H9 (cell line): ENCODE measurements around the gene SPATA2L. TPM values are rescaled to one million over a fixed set of nuclear protein-coding genes. Genes with fewer than 3 reads are reported as not detected.

Experiments used
- DNase-seq: peaks from one replicate; pipeline ENCODE4 v3.0.0-alpha.2; 2017
- H2AFZ ChIP-seq: one replicate; pipeline ENCODE4 v1.6.1; 2013; ENCODE audit warnings: mild to moderate bottlenecking, low read length, control low read depth, moderate library complexity
- H2AK5ac ChIP-seq: 2 replicates; pipeline ENCODE4 v1.6.1; 2013; ENCODE audit warnings: low read length, control low read depth, mixed read lengths; ENCODE audit not compliant: insufficient read length
- H2BK120ac ChIP-seq: one replicate; pipeline ENCODE4 v1.6.1; 2013; ENCODE audit warnings: low read depth, mild to moderate bottlenecking, low read length, control low read depth, inconsistent platforms; ENCODE audit not compliant: poor library complexity, severe bottlenecking
- H2BK12ac ChIP-seq: 2 replicates; pipeline ENCODE4 v1.6.1; 2013; ENCODE audit warnings: low read length, control low read depth, mixed read lengths, low read depth; ENCODE audit not compliant: insufficient read length
- H2BK15ac ChIP-seq: 2 replicates; pipeline ENCODE4 v1.6.1; 2013; ENCODE audit warnings: low read depth, low read length, control low read depth
- H2BK20ac ChIP-seq: one replicate; pipeline ENCODE4 v1.6.1; 2013; ENCODE audit warnings: low read depth, mild to moderate bottlenecking, low read length, control low read depth, inconsistent platforms; ENCODE audit not compliant: poor library complexity, severe bottlenecking
- H2BK5ac ChIP-seq: 2 replicates; pipeline ENCODE4 v1.6.1; 2013; ENCODE audit warnings: low read length, control low read depth, mixed read lengths; ENCODE audit not compliant: insufficient read length
- H3K14ac ChIP-seq: 2 replicates; pipeline ENCODE4 v1.6.1; 2013; ENCODE audit warnings: low read length, control low read depth; ENCODE audit not compliant: insufficient read depth
- H3K18ac ChIP-seq: 2 replicates; pipeline ENCODE4 v1.6.1; 2013; ENCODE audit warnings: low read depth, mild to moderate bottlenecking, mixed read lengths, low read length, control low read depth; ENCODE audit not compliant: insufficient read length
- H3K23ac ChIP-seq: 2 replicates; pipeline ENCODE4 v1.6.1; 2013; ENCODE audit warnings: low read length, control low read depth, mixed read lengths, low read depth; ENCODE audit not compliant: insufficient read length
- H3K23me2 ChIP-seq: 2 replicates; pipeline ENCODE4 v1.6.1; 2013; ENCODE audit warnings: low read depth, mild to moderate bottlenecking, mixed read lengths, low read length, control low read depth; ENCODE audit not compliant: insufficient read length, poor library complexity, severe bottlenecking
- H3K27ac ChIP-seq: 2 replicates; pipeline ENCODE4 v1.5.1; 2013; ENCODE audit warnings: low read length, control low read depth, mixed read lengths, low read depth; ENCODE audit not compliant: insufficient read length
- H3K27me3 ChIP-seq: 2 replicates; pipeline ENCODE4 v1.6.1; 2013; ENCODE audit warnings: low read length, control low read depth, inconsistent platforms; ENCODE audit not compliant: insufficient read depth
- H3K4ac ChIP-seq: 2 replicates; pipeline ENCODE4 v1.6.1; 2013; ENCODE audit warnings: low read depth, mild to moderate bottlenecking, control low read depth, inconsistent platforms, low read length, moderate library complexity
- H3K4me1 ChIP-seq: 2 replicates; pipeline ENCODE4 v1.6.1; 2013; ENCODE audit warnings: low read length, control low read depth, inconsistent platforms; ENCODE audit not compliant: insufficient read depth
- H3K4me2 ChIP-seq: 2 replicates; pipeline ENCODE4 v1.6.1; 2013; ENCODE audit warnings: low read length, control low read depth, mixed read lengths; ENCODE audit not compliant: insufficient read length, insufficient read depth
- H3K56ac ChIP-seq: 2 replicates; pipeline ENCODE4 v1.6.1; 2013; ENCODE audit warnings: low read depth, mild to moderate bottlenecking, mixed read lengths, low read length, control low read depth; ENCODE audit not compliant: insufficient read length
- H3K79me1 ChIP-seq: 2 replicates; pipeline ENCODE4 v1.6.1; 2013; ENCODE audit warnings: low read depth, mild to moderate bottlenecking, moderate library complexity, low read length, control low read depth, inconsistent platforms; ENCODE audit not compliant: insufficient read depth, poor library complexity, severe bottlenecking
- H3K79me2 ChIP-seq: 2 replicates; pipeline ENCODE4 v1.6.1; 2013; ENCODE audit warnings: low read length, control low read depth, inconsistent platforms; ENCODE audit not compliant: insufficient read depth
- H3K9ac ChIP-seq: 2 replicates; pipeline ENCODE4 v1.6.1; 2013; ENCODE audit warnings: low read length, control low read depth, mixed read lengths; ENCODE audit not compliant: insufficient read length; ENCODE audit errors: extremely low read depth
- H3K9me3 ChIP-seq: one replicate; pipeline ENCODE4 v1.6.1; 2013; ENCODE audit warnings: low read depth, low read length, inconsistent platforms; ENCODE audit not compliant: control insufficient read depth
- H3T11ph ChIP-seq: one replicate; pipeline ENCODE4 v1.6.1; 2013; ENCODE audit warnings: mild to moderate bottlenecking, low read length, control low read depth, inconsistent platforms
- H4K20me1 ChIP-seq: one replicate; pipeline ENCODE4 v1.6.1; 2013; ENCODE audit not compliant: control insufficient read depth, insufficient read length, insufficient read depth
- H4K5ac ChIP-seq: 2 replicates; pipeline ENCODE4 v1.6.1; 2013; ENCODE audit warnings: low read depth, mild to moderate bottlenecking, mixed read lengths, low read length, control low read depth; ENCODE audit not compliant: insufficient read length
- H4K8ac ChIP-seq: replicated peaks from 2 replicates; pipeline ENCODE4 v1.6.1; 2013; ENCODE audit warnings: low read length, control low read depth, mixed read lengths, low read depth; ENCODE audit not compliant: insufficient read length
- H4K91ac ChIP-seq: 2 replicates; pipeline ENCODE4 v1.6.1; 2013; ENCODE audit warnings: low read depth, mild to moderate bottlenecking, moderate library complexity, mixed read lengths, low read length, control low read depth; ENCODE audit not compliant: insufficient read length
- H3K27ac Mint-ChIP-seq, 3 experiments: 2 replicates in 2 of 3; 3 replicates in 1 of 3; pipeline ENCODE4 v1.8.0; 2020 to 2021; ENCODE audit warnings: mixed read lengths in 3 of 3, mild to moderate bottlenecking in 1 of 3, moderate library complexity in 1 of 3
- H3K27me3 Mint-ChIP-seq: 2 replicates; pipeline ENCODE4 v1.8.0; 2021; ENCODE audit warnings: low read depth, mild to moderate bottlenecking, moderate library complexity, mixed read lengths
- H3K36me3 Mint-ChIP-seq, 3 experiments: 2 replicates in 2 of 3; 3 replicates in 1 of 3; pipeline ENCODE4 v1.8.0; 2020 to 2021; ENCODE audit warnings: low read depth in 3 of 3, mixed read lengths in 3 of 3; ENCODE audit not compliant: insufficient read depth in 1 of 3
- H3K4me1 Mint-ChIP-seq, 2 experiments: 2 replicates each; pipeline ENCODE4 v1.8.0; 2020; ENCODE audit warnings: mixed read lengths in 2 of 2
- H3K4me3 Mint-ChIP-seq, 2 experiments: 2 replicates in 1 of 2; 3 replicates in 1 of 2; pipeline ENCODE4 v1.8.0; 2020 to 2021; ENCODE audit warnings: mild to moderate bottlenecking in 2 of 2, mixed read lengths in 2 of 2, moderate library complexity in 1 of 2
- H3K9me3 Mint-ChIP-seq, 2 experiments: 2 replicates in 1 of 2; 3 replicates in 1 of 2; pipeline ENCODE4 v1.8.0; 2020; ENCODE audit warnings: mild to moderate bottlenecking in 2 of 2, mixed read lengths in 2 of 2, moderate library complexity in 1 of 2
- CTCF ChIP-seq: fragments of 200-600 bp; sonication (generic); conservative IDR thresholded peaks from 3 replicates; pipeline ENCODE4 v1.8.0; 2021; ENCODE audit warnings: antibody characterized with exemption, mild to moderate bottlenecking
- WGBS: extraction: QIAGEN DNeasy Blood & Tissue Kit; methylation state at CpG from one replicate; pipeline ENCODE4 v1.1.7; 2013; ENCODE audit warnings: missing lambda C conversion rate, low lambda C conversion rate, mixed read lengths; ENCODE audit not compliant: insufficient read length; ENCODE audit errors: extremely low coverage; 5-methylcytosine and 5-hydroxymethylcytosine counted together
- total RNA-seq: library from RNA; stranded (reverse); gene quantifications from 2 replicates; pipeline ENCODE4 v1.2.1, GENCODE V29; 2021

Gene SPATA2L
- total RNA-seq, 1 experiment from 2014 or later = 27.1 TPM

DNA sequence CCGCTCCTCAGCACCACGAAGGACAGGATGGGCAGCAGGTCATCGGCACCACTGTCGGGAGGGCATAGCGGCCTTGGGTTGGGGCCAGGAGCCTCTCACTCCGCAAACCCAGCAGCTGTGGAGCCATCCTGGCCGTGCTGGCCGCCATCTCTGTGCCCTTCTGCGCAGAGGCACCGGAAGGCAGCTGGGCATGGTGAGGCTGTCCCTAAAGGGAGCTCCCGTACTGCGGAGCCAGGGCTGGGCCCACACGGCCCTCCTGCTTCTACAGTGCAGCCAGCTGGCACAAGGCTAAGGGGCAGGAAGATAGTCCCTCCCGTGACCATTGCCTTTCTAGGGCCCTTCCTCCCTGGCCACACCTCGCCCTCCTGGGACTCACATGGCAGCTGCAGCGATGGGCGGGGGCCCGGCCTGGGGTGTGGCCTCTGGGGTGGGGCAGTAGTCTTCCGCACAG lies 7.0 kb upstream of the SPATA2L start:
- no peak for TF ChIP-seq CTCF
- H3K4me2 ChIP-seq = no peak overlapping the region
- Mint-ChIP-seq H3K27me3 (peaks cover 20% of the 10 kb centered on the region), H3K36me3 (peaks cover 0 to 5% (median 0%) of the 10 kb centered on the region in 3 experiments; a peak in 1 of 7 replicates), H3K4me1 (peaks cover 13 to 18% of the 10 kb centered on the region in 2 experiments), H3K4me3 (no peak overlapping the region), H3K27ac (no peak overlapping the region), H3K9me3 (no peaks in the 10 kb centered on the region)
- no peak overlapping the region for H2BK20ac ChIP-seq
- no peaks in the 10 kb centered on the region for H3K79me1 ChIP-seq
- peaks cover 11% of the 10 kb centered on the region for H3K23me2 ChIP-seq
- H2BK5ac ChIP-seq = no peak overlapping the region
- H3K56ac ChIP-seq = no peak overlapping the region
- no peaks in the 10 kb centered on the region for H4K20me1 ChIP-seq
- no peak overlapping the region for H3K18ac ChIP-seq
- H3K14ac ChIP-seq = no peak overlapping the region; the same call in 1 of the 2 replicates
- H3T11ph ChIP-seq = no peak overlapping the region
- no peak overlapping the region for H3K27ac ChIP-seq
- H2AFZ ChIP-seq = no peak overlapping the region
- H3K23ac ChIP-seq = no peak overlapping the region
- no peak overlapping the region for H3K9ac ChIP-seq
- no peak overlapping the region for H2BK120ac ChIP-seq
- no peaks in the 10 kb centered on the region for H3K79me2 ChIP-seq
- no peak overlapping the region for H4K91ac ChIP-seq
- DNase-seq = no peak
- no peak overlapping the region for H2AK5ac ChIP-seq
- H3K9me3 ChIP-seq = no peaks in the 10 kb centered on the region
- H4K8ac ChIP-seq = no peak overlapping the region
- no peak overlapping the region for H2BK15ac ChIP-seq
- H2BK12ac ChIP-seq = no peak overlapping the region
- no CpG with 5 or more reads among the region's 19 CpGs for WGBS
- H3K4ac ChIP-seq = no peak overlapping the region
- no peaks in the 10 kb centered on the region for H3K4me1 ChIP-seq
- no peak overlapping the region for H4K5ac ChIP-seq
- H3K27me3 ChIP-seq = no peaks in the 10 kb centered on the region
